ENCODE results near the gene GPX1. TPM values are rescaled to one million over a fixed set of nuclear protein-coding genes. Genes with fewer than 3 reads are reported as not detected.

The GPX1 gene
- total and polyA plus RNA-seq, 2 of the 8 experiments (the other 6 are each of a cell fraction or from before 2014, with no cell fraction given) = 250 to 757 TPM

DNA sequence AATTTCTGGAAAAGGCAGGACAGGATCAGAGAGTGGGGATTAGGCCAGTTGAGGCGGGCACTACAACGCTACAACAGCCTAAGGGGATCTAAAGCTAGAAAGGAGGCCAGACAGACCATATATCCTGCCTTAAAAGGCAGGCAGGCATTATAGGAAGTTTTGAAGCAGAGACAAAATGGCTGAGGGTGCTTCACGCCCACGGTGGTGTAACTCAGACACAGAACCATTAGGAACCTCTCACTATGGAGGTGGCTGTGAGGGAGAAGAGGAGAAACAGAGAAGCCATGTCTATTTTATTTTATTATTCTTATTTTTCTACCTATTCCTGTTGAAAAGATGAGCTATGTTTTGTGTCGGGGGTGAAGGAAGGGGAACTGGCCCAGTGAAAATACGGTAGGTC, 16.2 kb downstream of the GPX1 start (continued):
- TF ChIP-seq NANOG (IDR thresholded peaks at IDR 0.05; ENCODE audit: insufficient read depth, low read depth, low read length, poor library complexity, severe bottlenecking) = no peak
- no peak for TF ChIP-seq FOSL1 (IDR thresholded peaks at IDR 0.05; ENCODE audit: insufficient read depth, low read depth, low read length)
- TF ChIP-seq, protein P1, sequence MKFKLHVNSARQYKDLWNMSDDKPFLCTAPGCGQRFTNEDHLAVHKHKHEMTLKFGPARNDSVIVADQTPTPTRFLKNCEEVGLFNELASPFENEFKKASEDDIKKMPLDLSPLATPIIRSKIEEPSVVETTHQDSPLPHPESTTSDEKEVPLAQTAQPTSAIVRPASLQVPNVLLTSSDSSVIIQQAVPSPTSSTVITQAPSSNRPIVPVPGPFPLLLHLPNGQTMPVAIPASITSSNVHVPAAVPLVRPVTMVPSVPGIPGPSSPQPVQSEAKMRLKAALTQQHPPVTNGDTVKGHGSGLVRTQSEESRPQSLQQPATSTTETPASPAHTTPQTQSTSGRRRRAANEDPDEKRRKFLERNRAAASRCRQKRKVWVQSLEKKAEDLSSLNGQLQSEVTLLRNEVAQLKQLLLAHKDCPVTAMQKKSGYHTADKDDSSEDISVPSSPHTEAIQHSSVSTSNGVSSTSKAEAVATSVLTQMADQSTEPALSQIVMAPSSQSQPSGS (IDR thresholded peaks at IDR 0.05; ENCODE audit: low read length) = no peak
